Stimulated activated effector memory CD8-positive, alpha-beta T cell treated with anti-CD3 and anti-CD28 coated beads, Interleukin-12 subunit alpha, Interleukin-12 subunit beta, amount 100 ng/mL, for 72 hours (primary cell): ENCODE data around the gene CILP2.

ENCODE experiments used
- ATAC-seq: fragments of 150-1000 bp; cut with Tn5 transposase; 2 replicates; pipeline ENCODE4 v1.10.0; 2021
- DNase-seq, 2 donors: peaks; one replicate each; pipeline ENCODE4 v3.0.0; 2021 to 2022; ENCODE audit warnings: low spot score in 2 of 2
- H3K27ac Mint-ChIP-seq: one replicate; pipeline ENCODE4 v1.8.0; 2022; ENCODE audit warnings: mild to moderate bottlenecking, mixed read lengths
- H3K36me3 Mint-ChIP-seq: one replicate; pipeline ENCODE4 v1.8.0; 2022; ENCODE audit warnings: mild to moderate bottlenecking, mixed read lengths
- H3K4me1 Mint-ChIP-seq: one replicate; pipeline ENCODE4 v1.8.0; 2022; ENCODE audit warnings: mixed read lengths
- H3K4me3 Mint-ChIP-seq: one replicate; pipeline ENCODE4 v1.8.0; 2022; ENCODE audit warnings: mild to moderate bottlenecking, mixed read lengths
- H3K9me3 Mint-ChIP-seq: one replicate; pipeline ENCODE4 v1.8.0; 2022; ENCODE audit warnings: mixed read lengths

CILP2 gene

DNA sequence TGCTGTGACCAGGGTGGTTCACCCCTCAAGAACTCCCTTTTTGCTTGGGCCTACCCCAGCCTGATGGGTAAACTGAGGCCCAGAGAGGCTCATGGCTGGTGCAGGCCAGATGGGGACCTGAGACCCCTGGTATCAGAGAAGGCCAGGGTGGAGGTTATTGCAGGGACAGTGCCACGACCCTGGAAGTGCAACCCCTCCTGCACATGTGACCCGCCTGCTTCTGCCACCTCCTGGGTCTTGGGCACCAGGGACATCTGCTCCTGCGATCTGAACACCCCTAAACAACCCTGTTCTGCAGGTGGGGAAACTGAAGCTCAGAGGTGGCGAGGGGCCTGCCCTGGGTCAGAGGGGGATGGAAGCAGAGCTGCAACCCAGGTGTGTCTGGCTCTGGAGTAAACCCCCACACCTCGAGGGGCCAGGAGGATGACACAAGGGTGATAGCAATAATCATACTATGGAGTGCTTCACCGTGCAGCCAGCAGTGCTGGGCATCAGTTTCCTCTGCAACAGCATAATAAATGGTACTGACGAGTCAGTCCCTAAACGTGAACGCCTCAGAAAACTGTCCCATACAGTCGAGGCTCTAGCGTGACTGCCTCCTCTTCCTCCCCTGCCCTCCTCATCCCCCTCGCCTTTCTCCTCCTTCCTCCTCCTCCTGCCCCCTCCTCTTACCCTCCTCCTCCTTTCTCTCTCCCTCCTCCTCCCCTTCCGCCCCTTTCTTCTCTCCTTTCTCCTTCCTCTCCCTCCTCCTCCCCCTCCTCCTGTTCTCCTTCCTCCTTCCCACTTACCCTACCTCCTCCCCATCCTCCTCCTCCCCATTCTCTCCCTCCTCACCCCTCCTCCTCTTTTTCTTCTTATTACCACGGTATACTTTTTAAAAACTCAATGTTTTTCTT lies 5.0 kb upstream of the CILP2 start:
- DNase-seq: no peak
- H3K27ac Mint-ChIP-seq: no peak overlapping the region
- H3K9me3 Mint-ChIP-seq: no peaks in the 10 kb centered on the region
- H3K4me3 Mint-ChIP-seq: no peak overlapping the region
- H3K4me1 Mint-ChIP-seq: peaks cover 33% of the 10 kb centered on the region
- no peak for ATAC-seq
- peaks cover 37% of the 10 kb centered on the region for H3K36me3 Mint-ChIP-seq

DNA sequence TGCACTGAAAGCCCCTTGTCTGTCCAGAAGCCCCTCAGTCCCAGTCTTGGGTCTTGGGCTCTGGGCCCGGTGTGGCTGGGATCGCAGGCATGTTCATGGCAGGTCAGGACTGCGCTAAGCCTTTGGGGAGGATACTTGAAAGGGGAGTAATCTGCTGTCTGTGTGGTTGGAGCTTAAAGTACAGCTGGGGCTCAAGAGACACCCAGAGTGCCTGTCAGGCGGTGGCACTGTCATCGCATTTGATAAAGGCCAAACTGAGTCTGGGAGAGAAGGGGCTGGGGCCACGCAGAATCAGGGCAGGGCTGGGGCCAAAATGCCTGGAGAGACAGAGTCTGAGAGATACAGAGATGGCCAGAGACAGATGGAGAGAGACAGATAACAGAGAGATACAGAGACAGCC lies 4.2 kb upstream of the CILP2 start:
- no peak for ATAC-seq
- no peaks in the 10 kb centered on the region for H3K9me3 Mint-ChIP-seq
- no peak for DNase-seq
- no peak overlapping the region for H3K27ac Mint-ChIP-seq
- H3K4me3 Mint-ChIP-seq: no peak overlapping the region
- peaks cover 32% of the 10 kb centered on the region for H3K36me3 Mint-ChIP-seq
- peaks cover 38% of the 10 kb centered on the region for H3K4me1 Mint-ChIP-seq

DNA sequence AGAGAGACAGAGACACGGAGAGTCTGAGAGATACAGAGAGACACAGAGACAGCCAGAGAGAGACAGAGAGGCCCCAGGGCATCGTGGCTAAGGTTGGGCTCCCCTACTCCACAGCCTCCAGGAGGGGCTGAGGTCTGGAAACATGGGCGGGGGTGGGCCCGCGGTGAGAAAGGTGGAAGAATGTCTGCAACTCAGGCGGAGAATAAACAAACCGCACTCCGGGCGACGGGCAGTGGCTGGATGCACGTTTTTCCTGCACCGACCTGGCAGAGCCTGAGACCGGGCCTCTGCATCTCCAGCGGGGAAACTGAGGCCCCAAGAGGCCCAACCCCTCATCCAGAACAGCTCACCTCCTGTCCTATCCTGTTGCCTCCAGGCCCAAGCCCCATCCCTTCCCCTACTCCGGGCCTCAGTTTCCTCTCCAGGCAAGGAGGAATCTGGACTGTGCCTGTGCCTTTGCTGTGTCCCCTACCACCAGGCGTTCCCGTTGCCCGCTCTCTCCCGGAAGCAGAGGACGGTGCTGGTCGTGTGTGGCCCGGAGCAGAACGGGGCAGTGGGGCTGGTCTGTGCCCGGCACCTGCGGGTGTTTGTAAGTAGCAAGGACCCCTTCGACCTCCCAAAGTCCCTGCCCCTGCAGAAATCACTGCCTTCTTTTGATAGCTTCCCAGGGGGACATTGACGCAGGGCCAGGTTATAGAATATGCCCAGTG lies 3.4 kb upstream of the CILP2 start:
- Mint-ChIP-seq H3K27ac (no peak overlapping the region), H3K9me3 (no peaks in the 10 kb centered on the region), H3K4me3 (no peak overlapping the region), H3K4me1 (peaks cover 41% of the 10 kb centered on the region), H3K36me3 (peaks cover 27% of the 10 kb centered on the region)
- no peak for ATAC-seq
- no peak for DNase-seq

DNA sequence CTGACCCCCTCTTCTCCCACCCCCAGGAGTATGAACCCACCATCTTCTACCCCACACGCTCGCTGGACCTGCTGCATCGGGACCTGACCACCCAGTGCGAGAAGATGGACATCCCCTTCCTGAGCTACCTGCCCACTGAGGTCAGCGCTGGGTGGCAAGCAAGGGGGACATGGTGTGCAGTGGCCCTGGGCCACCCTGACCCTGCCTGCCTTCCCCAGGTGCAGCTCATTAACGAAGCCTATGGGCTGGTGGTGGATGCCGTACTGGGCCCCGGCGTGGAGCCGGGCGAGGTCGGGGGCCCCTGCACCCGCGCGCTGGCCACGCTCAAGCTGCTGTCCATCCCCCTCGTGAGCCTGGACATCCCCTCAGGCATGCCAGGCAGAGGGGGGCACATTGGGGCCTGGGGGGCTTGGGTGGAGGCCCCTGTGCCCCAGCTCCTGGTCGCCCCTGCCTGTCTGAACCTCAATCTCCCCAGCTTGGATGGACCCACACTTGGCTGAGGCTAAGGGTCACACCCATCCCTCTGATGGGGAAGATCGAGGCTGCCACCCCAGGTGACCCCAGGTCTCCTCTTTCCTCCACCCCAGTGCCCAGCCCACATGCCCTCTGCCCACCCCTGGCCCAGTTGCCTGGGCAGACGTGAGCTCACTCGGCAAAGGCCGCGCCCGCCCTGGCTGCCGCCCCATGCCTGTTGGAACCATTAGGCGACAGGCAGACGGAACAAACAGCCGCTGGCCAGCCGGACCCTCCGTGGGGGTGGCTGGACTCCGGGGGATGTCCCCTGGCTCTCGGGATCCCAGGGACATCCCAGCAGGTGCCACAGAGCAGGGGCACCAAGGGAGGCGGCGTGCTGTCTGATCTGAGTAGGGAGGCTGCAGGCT lies 2.5 kb upstream of the CILP2 start:
- Mint-ChIP-seq H3K4me1 (peaks cover 43% of the 10 kb centered on the region), H3K9me3 (no peaks in the 10 kb centered on the region), H3K4me3 (no peak overlapping the region), H3K27ac (no peak overlapping the region), H3K36me3 (peaks cover 21% of the 10 kb centered on the region)
- ATAC-seq: no peak
- DNase-seq: no peak

DNA sequence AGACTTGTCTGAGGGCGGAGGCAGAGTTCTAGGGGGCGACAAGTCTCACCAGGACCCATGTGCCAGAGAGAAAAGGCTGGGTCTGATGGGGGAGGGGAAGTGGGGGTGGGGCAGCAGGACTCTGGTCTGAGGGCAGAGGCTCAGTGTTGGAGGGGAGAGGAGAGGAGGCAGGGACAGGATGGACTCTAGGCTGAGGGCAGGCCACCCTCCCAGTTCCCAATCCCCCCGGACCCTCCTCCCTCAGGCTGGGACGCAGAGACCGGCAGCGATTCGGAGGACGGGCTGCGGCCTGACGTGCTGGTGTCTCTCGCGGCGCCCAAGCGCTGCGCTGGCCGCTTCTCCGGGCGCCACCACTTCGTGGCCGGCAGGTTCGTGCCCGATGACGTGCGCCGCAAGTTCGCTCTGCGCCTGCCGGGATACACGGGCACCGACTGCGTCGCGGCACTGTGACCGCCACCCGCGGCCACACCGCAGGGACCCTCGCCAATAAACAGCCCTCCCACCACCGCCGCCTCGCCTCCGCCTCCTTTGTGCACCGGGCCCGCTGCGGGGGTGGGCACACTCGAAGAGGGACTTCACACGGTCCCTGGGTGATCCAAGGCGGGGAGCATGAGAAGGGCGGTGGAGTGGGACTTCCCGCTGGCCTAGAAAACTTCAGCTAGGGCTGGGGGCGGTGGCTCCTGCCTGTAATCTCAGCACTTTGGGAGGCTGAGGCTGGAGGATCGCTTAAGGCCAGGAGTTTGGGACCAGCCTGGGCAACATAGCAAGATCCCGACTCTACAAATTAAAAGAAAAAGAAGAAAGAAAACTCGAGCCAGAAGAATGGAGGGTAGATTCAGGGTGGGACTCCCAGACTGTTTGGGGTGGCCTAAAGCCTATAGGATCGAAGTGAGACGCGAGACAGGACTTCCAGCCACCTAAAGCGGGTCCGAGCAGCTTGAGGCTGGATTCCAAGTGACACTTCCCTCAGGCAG lies 703 bp upstream of the CILP2 start:
- H3K27ac Mint-ChIP-seq: peak overlapping the region; percentile 79
- H3K4me3 Mint-ChIP-seq: peak overlapping the region; percentile 72
- peaks cover 49% of the 10 kb centered on the region for H3K4me1 Mint-ChIP-seq
- H3K36me3 Mint-ChIP-seq: peaks cover 21% of the 10 kb centered on the region
- no peaks in the 10 kb centered on the region for H3K9me3 Mint-ChIP-seq
- DNase-seq: no peak
- no peak for ATAC-seq

DNA sequence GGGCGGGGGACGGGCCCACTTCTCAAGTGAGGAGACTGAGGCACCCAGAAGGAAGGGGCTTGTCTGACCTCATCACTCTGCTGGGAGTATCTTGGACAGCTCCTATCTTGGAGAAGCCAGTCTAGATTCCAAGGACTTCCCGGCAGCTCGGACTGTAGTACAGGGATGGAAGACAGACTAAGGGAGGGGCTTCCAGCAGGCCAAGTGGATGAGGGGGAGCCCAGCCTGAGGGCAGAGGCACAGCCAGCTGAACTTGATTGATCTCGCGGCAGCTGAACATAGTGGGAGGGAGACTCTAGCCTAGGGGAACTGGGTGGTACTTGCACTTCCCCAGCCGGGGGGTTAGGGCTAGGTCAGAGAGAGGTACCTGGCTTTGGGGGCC lies 711 bp downstream of the CILP2 start:
- peaks cover 49% of the 10 kb centered on the region for H3K4me1 Mint-ChIP-seq
- no peak overlapping the region for H3K27ac Mint-ChIP-seq
- peaks cover 14% of the 10 kb centered on the region for H3K36me3 Mint-ChIP-seq
- peak overlapping the region; percentile 72 for H3K4me3 Mint-ChIP-seq
- ATAC-seq (no peak), DNase-seq (no peak)
- H3K9me3 Mint-ChIP-seq: no peaks in the 10 kb centered on the region

DNA sequence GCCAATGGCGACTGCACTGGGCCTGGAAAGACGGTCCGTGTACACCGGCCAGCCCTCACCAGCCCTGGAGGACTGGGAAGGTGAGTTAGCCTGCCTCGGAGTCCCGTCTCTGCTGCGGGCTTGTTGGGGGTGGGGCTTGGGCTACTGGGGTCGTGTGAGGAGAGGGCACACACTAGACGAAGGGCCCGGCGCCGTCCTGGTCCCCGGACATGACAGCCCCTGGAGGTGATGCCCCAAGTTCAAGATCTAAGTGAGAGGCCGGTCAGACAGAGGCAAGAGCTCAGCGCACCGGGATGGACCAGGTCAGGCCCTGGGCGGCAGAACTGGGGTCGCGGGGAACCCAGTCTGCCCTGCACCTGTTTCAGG lies 1.6 kb downstream of the CILP2 start:
- no peak for DNase-seq
- Mint-ChIP-seq H3K27ac (no peak overlapping the region), H3K36me3 (peaks cover 14% of the 10 kb centered on the region), H3K4me1 (peaks cover 41% of the 10 kb centered on the region), H3K4me3 (peak overlapping the region; percentile 24), H3K9me3 (no peaks in the 10 kb centered on the region)
- ATAC-seq: no peak

DNA sequence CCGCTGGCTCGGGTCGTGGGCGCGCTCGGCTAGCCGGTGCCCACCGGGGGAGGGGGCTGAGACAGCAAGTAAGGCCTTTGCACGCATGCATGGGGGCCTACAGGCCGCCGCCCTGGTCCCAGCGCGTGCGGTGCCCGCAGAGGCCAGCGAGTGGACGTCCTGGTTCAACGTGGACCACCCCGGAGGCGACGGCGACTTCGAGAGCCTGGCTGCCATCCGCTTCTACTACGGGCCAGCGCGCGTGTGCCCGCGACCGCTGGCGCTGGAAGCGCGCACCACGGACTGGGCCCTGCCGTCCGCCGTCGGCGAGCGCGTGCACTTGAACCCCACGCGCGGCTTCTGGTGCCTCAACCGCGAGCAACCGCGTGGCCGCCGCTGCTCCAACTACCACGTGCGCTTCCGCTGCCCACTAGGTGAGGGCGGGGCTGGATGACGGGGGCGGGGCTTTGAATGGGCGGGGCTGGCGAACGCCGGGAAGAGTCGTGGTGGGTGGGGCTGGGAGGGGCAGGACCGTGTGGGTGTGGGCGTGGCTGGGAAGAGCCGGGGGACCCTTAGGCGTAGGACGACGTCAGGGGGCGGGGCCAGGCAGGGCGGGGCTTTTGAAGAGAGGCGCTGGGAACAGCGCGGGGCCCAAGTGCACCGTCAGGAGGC lies 2.1 kb downstream of the CILP2 start:
- Mint-ChIP-seq H3K4me3 (peak overlapping the region; percentile 71), H3K4me1 (peaks cover 41% of the 10 kb centered on the region), H3K27ac (peak overlapping the region; percentile 48), H3K9me3 (no peaks in the 10 kb centered on the region), H3K36me3 (peaks cover 14% of the 10 kb centered on the region)
- DNase-seq (peak in 1 of 2 donors; percentile 21), ATAC-seq (peak; percentile 38)

DNA sequence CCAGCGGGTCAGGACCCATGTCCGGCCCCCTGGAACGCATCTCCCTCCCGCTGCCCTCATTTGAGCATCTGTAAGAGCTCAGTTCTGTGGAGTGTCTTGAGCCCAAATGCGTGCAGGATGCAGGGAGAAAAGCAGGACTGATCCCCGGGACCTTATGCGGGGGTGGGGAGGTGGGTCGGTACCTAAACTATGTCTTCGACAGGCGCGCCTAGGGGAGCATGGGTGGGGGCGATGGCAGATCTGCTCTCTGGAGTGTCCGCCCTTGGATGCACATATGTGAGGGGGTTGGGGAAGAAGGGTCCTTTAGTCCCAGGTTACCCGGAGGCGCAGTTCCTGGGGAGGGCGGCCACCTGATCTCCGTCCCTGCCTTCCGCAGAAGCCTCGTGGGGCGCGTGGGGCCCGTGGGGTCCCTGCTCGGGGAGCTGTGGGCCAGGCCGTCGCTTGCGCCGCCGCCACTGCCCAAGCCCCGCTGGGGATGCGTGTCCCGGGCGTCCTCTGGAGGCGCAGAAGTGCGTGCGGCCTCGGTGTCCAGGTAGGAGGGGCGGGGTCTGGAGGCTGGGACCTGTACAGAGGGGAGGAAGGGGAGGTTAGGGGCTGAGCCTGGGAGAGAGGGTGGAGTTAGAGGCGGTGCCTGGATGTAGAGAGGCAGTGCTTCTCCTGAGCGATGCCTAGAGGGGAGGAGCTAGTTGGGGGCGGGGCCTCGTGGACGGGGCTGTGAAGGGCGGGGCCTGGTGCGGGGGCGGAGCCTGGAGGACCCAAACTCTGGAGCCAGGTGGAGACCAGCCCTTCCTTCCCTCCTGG lies 2.9 kb downstream of the CILP2 start:
- Mint-ChIP-seq H3K27ac (peak overlapping the region; percentile 48), H3K4me1 (peaks cover 41% of the 10 kb centered on the region), H3K4me3 (peak overlapping the region; percentile 71), H3K36me3 (peaks cover 12% of the 10 kb centered on the region), H3K9me3 (no peaks in the 10 kb centered on the region)
- ATAC-seq: peak; percentile 85
- DNase-seq: peak; percentile 61 to 82

DNA sequence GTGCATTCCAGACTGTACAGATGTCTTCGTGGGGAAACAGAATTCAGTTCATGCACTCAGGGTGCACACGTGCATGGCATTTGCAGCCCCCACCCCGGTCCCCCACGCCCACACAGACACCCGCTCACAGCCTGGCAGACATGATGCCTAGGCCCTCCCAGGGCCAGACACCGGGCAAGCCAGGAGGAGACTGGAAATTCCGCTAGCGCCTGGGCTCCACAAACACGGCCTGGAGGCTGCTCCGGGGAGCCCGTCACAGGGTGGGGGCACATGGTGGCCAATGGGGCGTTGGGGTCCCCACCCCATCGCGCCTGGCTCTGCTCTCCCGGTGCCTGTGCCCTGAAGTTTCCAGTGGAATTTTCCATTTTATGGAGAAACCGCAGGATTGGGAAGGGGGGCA lies 3.6 kb downstream of the CILP2 start:
- no peak for ATAC-seq
- DNase-seq: no peak
- Mint-ChIP-seq H3K4me1 (peaks cover 40% of the 10 kb centered on the region), H3K9me3 (no peaks in the 10 kb centered on the region), H3K27ac (no peak overlapping the region), H3K4me3 (peak overlapping the region; percentile 71), H3K36me3 (peaks cover 7% of the 10 kb centered on the region)

DNA sequence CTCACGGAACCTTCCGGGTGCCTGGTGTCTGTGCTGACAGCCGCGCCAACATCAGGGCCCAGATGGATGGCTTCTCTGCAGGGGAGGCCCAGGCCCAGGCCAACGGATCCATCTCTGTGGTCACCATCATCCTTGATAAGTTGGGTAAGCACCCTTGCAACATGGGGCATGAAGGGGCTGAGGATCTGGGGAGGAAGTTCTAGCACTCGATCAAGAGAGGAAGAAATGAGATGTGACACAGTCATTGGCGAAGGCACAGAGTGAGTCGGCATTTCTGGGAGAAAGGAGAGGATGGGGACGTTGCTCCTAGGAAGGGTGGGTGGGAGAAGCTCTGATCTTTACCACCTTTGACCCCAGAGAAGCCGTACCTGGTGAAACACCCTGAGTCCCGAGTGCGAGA lies 4.4 kb downstream of the CILP2 start:
- H3K4me3 Mint-ChIP-seq: no peak overlapping the region
- H3K36me3 Mint-ChIP-seq: peaks cover 7% of the 10 kb centered on the region

DNA sequence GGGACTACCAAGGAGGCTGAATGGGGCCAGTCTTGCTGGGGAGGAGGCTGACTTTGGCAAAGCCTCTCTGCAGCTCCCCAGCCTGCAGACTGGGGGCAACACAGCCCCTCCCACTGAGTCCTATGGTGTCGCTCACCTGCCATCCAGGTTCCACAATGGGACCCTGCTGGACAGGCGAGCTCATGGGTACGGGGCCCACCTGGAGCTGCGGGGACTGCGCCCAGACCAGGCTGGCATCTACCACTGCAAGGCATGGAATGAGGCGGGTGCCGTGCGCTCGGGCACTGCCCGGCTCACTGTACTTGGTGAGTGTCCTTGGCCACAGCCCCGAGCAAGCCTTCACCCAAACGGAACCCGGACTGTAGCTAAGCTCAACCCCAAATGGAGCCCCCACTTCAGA lies 5.0 kb downstream of the CILP2 start:
- DNase-seq (no peak), ATAC-seq (no peak)
- Mint-ChIP-seq H3K4me3 (no peak overlapping the region), H3K4me1 (peaks cover 29% of the 10 kb centered on the region), H3K36me3 (peaks cover 7% of the 10 kb centered on the region), H3K27ac (no peak overlapping the region), H3K9me3 (no peaks in the 10 kb centered on the region)

More for the DNA sequence above, 4.4 kb downstream of the CILP2 start:
- peaks cover 33% of the 10 kb centered on the region for H3K4me1 Mint-ChIP-seq
- no peak for ATAC-seq
- no peak for DNase-seq
- H3K9me3 Mint-ChIP-seq: no peaks in the 10 kb centered on the region
- no peak overlapping the region for H3K27ac Mint-ChIP-seq

DNA sequence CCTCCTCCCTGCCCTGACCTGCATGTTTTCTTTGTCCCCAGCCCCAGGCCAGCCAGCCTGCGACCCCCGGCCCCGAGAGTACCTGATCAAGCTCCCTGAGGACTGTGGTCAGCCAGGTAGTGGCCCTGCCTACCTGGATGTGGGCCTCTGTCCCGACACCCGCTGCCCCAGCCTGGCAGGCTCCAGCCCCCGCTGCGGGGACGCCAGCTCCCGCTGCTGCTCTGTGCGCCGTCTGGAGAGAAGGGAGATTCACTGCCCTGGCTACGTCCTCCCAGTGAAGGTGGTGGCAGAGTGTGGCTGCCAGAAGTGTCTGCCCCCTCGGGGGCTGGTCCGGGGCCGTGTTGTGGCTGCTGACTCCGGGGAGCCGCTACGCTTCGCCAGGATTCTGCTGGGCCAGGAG lies 5.6 kb downstream of the CILP2 start:
- no peak for ATAC-seq
- DNase-seq: no peak
- H3K36me3 Mint-ChIP-seq: peaks cover 7% of the 10 kb centered on the region
- H3K4me3 Mint-ChIP-seq: no peak overlapping the region
- no peak overlapping the region for H3K27ac Mint-ChIP-seq
- peaks cover 26% of the 10 kb centered on the region for H3K4me1 Mint-ChIP-seq
- H3K9me3 Mint-ChIP-seq: no peaks in the 10 kb centered on the region
